Upper lobe of right lung (tissue), 1 donor: ENCODE data around the gene SNX20. TPM values are rescaled to one million over a fixed set of nuclear protein-coding genes. Genes with fewer than 3 reads are reported as not detected.

ENCODE experiments used
- ATAC-seq: fragments of 200-7000 bp; cut with Tn5 transposase; one replicate; pipeline ENCODE4 v1.9.1; 2020; ENCODE audit warnings: mild to moderate bottlenecking, moderate library complexity
- DNase-seq: peaks from one replicate; pipeline ENCODE4 v3.0.0-alpha.2; 2020
- H3K27ac ChIP-seq: fragments of 200-600 bp; one replicate; pipeline ENCODE4 v1.8.0; 2022
- H3K27me3 ChIP-seq: fragments of 200-600 bp; one replicate; pipeline ENCODE4 v1.8.0; 2022; ENCODE audit warnings: mild to moderate bottlenecking
- H3K36me3 ChIP-seq: fragments of 200-600 bp; one replicate; pipeline ENCODE4 v1.8.0; 2022
- H3K4me1 ChIP-seq: fragments of 200-600 bp; one replicate; pipeline ENCODE4 v1.8.0; 2022
- H3K4me3 ChIP-seq: fragments of 200-600 bp; one replicate; pipeline ENCODE4 v1.8.0; 2022; ENCODE audit warnings: mild to moderate bottlenecking
- H3K9me3 ChIP-seq: fragments of 200-600 bp; one replicate; pipeline ENCODE4 v1.8.0; 2022
- intact Hi-C: fragments of 100-400 bp; cut with DNase I; formaldehyde crosslinking; loops from one replicate; pipeline ENCODE4 v1.11.0; 2022
- total RNA-seq: library from RNA; stranded (reverse); fragmentation: NEBNext Ultra II Directional; extraction: Animal tissue kit (Norgen Biotek cat#: 25700); gene quantifications from one replicate; pipeline ENCODE4 v1.2.1, GENCODE V29; 2021
- TF ChIP-seq, protein P1 (sequence below): fragments of 200-600 bp; IDR thresholded peaks from one replicate; pipeline ENCODE4 v1.8.0; 2022; ENCODE audit warnings: antibody characterized with exemption
- donor health status: DM: no; HTN: yes; CAD: no; lungs with severe emphysema.

Gene SNX20
- total RNA-seq, 1 donor from 2014 or later = 9.2 TPM

DNA sequence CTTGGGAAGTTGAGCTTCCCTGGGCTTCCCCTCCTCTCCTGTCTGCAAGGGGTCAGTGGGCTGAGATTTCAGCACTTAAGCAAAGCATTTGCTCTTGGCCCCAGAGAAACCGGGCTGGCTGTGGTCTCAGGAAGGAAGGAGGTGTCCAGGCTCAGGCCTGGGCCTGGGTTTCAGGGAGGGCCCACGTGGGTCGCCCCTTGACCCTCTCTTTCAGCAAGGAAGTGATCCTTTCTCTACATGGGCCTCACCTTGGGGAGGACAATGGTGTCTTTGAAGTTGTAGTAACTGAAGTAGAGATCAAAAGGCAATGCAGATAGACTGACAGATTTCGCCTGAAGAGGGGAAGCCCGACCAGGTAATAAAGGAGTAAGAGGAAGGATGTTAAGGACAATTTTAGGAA, 15.0 kb upstream of the SNX20 start:
- no peaks in the 10 kb centered on the region for H3K36me3 ChIP-seq
- TF ChIP-seq, protein P1, sequence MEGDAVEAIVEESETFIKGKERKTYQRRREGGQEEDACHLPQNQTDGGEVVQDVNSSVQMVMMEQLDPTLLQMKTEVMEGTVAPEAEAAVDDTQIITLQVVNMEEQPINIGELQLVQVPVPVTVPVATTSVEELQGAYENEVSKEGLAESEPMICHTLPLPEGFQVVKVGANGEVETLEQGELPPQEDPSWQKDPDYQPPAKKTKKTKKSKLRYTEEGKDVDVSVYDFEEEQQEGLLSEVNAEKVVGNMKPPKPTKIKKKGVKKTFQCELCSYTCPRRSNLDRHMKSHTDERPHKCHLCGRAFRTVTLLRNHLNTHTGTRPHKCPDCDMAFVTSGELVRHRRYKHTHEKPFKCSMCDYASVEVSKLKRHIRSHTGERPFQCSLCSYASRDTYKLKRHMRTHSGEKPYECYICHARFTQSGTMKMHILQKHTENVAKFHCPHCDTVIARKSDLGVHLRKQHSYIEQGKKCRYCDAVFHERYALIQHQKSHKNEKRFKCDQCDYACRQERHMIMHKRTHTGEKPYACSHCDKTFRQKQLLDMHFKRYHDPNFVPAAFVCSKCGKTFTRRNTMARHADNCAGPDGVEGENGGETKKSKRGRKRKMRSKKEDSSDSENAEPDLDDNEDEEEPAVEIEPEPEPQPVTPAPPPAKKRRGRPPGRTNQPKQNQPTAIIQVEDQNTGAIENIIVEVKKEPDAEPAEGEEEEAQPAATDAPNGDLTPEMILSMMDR = no peak
- H3K27ac ChIP-seq = peak overlapping the region; percentile 77
- DNase-seq (no peak), ATAC-seq (no peak)
- H3K4me3 ChIP-seq = no peak overlapping the region
- peaks cover 36% of the 10 kb centered on the region for H3K4me1 ChIP-seq
- H3K9me3 ChIP-seq = no peaks in the 10 kb centered on the region
- intact Hi-C loops = no loop called here
- no peaks in the 10 kb centered on the region for H3K27me3 ChIP-seq

GRCh38 chr16:50695017-50696000, 14.2 kb upstream of the SNX20 start:
- TF ChIP-seq, protein P1 = no peak
- intact Hi-C loops = no loop called here
- no peaks in the 10 kb centered on the region for H3K27me3 ChIP-seq
- H3K36me3 ChIP-seq = no peaks in the 10 kb centered on the region
- peak; percentile 66 for ATAC-seq
- peaks cover 34% of the 10 kb centered on the region for H3K4me1 ChIP-seq
- H3K27ac ChIP-seq = peak overlapping the region; percentile 77
- DNase-seq = no peak
- H3K9me3 ChIP-seq = no peaks in the 10 kb centered on the region
- H3K4me3 ChIP-seq = no peak overlapping the region

GRCh38 chr16:50694206-50694605, 13.1 kb upstream of the SNX20 start:
- no peak for DNase-seq
- no peak overlapping the region for H3K27ac ChIP-seq
- intact Hi-C loops = no loop called here
- TF ChIP-seq, protein P1 = no peak
- no peaks in the 10 kb centered on the region for H3K9me3 ChIP-seq
- no peaks in the 10 kb centered on the region for H3K27me3 ChIP-seq
- H3K4me3 ChIP-seq = peak overlapping the region; percentile 48
- H3K4me1 ChIP-seq = peaks cover 33% of the 10 kb centered on the region
- no peak for ATAC-seq
- H3K36me3 ChIP-seq = no peaks in the 10 kb centered on the region

- Histone ChIP-seq H3K27ac (no peak within 1 kb of the TSS), H3K4me3 (peak within 1 kb of the TSS; percentile 48), H3K36me3 (no peaks in the 10 kb centered on the region), H3K27me3 (no peaks in the 10 kb centered on the region), H3K9me3 (no peaks in the 10 kb centered on the region), H3K4me1 (peaks cover 33% of the 10 kb centered on the region)
- TF ChIP-seq, protein P1 = no peak
- intact Hi-C loops = no loop called here
- peak; percentile 57 for ATAC-seq
- no peak for DNase-seq
These were observed 12.1 kb upstream of the SNX20 start, which contains the start of gene NOD2 for GRCh38 chr16:50692999-50693781. TSS of gene NOD2 (plus strand) at chr16:50693606. CDS start at chr16:50699496, 5,890 bp downstream.

GRCh38 chr16:50692644-50692998, 11.5 kb upstream of the SNX20 start:
- intact Hi-C loops = no loop called here
- DNase-seq = no peak
- TF ChIP-seq, protein P1 = no peak
- no peaks in the 10 kb centered on the region for H3K27me3 ChIP-seq
- H3K27ac ChIP-seq = no peak overlapping the region
- H3K4me1 ChIP-seq = peaks cover 27% of the 10 kb centered on the region
- H3K9me3 ChIP-seq = no peaks in the 10 kb centered on the region
- no peak overlapping the region for H3K4me3 ChIP-seq
- no peak for ATAC-seq
- H3K36me3 ChIP-seq = no peaks in the 10 kb centered on the region
